Renal pelvis (tissue), 4 donors: ENCODE results near the gene DZIP3. TPM values are rescaled to one million over a fixed set of nuclear protein-coding genes. Genes with fewer than 3 reads are reported as not detected.
A peak's percentile ranks its signal among the peaks of the same experiment; 100 is the strongest.
"Not testable (repeated sequence)": the region's sequence is repeated elsewhere in the genome, so short reads cannot be mapped to it uniquely, and the experiment has no call there.

Experiments
- DNase-seq: peaks from one replicate; pipeline ENCODE4 v3.0.0-alpha.2; 2013
- polyA plus RNA-seq, 3 donors: library from polyadenylated mRNA; unstranded; fragments of 120-200 nt; gene quantifications; one replicate each; pipeline ENCODE4 v1.2.1, GENCODE V29; 2013; ENCODE audit not compliant: insufficient read length in 3 of 3

DZIP3 gene
- polyA plus RNA-seq, 3 donors: 31.3 to 39.8 (median 35.4) TPM

GRCh38 chr3:108599677-108600409 is 10.3 kb downstream of the DZIP3 start:
- DNase-seq: no peak

DNA sequence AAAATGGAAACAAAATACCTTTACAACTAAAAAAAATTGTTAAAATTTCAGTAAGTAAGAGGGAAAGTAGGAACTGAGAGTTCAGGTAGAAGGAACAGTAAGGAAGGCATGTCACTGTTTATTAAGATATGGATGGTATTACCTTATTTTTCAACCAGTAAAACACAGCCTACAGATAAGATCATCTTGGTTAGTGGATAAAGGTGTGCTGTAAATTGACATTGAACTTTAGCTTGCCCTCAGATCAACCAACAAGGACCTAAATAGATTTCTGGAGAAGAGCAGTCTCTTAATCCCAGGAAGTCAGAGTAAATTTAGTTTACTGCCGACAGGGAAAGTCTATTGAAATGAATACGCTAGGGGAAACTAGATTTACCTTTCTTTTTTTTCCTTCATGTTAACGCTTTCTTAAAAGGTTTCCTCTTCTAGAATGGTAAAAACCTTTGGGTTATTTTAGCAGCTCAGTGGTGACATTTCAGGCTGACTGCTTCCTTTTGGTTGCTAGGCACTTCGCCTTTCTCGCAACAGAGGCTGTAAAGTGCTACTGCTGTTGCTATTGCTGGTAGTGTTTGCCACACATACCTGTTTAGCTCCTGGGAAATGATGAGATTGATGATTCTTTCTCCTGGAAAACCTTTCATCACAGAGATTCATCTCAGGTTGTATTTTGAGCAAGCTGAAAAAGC is 12.9 kb downstream of the DZIP3 start:
- no peak for DNase-seq

DNA sequence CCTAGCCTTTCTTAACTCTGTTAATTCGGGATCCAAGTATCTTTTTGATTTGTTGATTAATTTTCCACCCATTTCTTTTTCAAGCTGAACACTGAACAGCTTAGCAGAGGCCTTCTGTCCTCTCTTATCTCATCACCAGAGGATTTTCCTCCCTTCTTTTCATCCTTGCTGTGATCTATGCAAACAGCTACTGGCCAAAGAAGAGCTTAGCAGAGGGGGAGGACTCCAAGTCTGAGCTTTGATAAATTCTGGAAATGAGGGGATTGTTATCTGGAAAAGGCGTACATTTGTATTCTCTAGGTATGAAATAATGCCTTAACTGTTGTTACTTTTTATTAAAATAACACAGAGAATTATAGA is 13.4 kb downstream of the DZIP3 start:
- DNase-seq: no peak

DNA sequence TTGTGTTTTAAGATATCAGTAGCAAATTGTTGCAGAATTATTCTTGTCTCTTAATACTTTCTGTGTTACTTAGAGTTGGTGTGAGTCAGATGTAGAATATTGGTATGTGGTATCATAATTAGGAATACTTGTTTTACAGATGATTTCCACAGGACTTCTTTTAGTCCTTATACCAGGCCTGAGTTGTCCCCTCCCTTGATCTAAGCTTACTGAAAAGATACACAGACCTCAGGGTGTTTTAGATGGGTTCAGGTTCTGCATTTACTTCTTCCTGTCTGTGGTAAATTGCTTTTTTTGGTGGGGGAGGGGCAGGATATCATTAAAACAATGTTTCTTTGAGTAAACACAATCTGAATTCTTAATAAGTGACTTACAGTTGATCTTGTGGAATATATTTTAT is 14.2 kb downstream of the DZIP3 start:
- DNase-seq: no peak

DNA sequence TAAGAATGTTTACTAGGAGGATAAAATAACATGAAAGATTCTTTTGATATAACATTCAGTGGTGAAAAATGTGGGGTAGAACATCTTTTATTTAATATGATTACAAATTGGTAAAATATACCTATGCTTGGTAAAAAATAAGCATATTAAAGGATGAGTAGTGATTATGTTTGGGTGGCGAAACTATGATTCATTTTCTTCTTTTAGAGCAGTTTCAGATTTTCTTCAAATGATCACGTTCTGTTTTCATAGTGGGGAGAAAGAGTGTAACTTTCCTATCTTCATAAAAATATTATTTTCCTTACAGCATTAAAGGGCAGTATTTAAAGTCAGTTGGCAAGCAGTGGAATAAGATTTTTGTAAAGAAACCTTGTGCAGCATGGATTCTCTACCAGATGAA is 15.5 kb downstream of the DZIP3 start:
- no peak for DNase-seq

DNA sequence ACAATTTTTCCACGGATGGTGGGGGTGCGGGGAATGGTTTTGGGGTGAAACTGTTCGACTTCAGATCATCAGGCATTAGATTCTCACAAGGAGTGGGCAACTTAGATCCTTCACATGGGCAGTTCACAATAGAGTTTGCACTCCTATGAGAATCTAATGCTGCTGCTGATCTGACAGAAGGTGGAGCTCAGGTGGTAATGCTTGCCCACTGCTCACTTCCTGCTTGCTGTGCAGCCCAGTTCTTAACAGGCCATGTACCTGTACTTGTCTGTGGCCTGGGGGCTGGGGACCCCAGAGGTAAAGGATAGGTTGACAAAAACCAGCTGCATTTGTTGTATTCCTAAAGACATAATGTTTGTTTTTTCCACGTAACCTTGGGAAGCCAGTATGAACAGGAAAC is 16.0 kb downstream of the DZIP3 start:
- no peak for DNase-seq

DNA sequence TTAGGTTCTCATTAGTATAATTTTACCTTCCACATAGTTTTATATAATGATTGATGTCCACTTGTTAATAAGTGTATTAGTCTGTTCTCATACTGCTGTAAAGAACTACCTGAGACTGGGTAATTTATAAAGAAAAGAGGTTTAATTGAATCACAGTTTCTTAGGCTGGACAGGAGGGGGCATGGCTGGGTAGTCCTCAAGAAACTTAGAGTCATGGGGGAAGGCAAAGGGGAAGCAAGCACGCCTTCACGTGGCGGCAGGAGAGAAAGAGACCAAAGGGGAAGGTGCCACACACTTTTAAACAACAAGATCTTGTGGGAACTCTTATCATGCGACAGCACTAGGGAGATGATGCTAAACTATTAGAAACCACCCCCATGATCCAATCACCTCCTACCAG is 19.2 kb downstream of the DZIP3 start:
- DNase-seq: no peak

GRCh38 chr3:108610651-108611050 is 21.1 kb downstream of the DZIP3 start:
- no peak for DNase-seq

DNA sequence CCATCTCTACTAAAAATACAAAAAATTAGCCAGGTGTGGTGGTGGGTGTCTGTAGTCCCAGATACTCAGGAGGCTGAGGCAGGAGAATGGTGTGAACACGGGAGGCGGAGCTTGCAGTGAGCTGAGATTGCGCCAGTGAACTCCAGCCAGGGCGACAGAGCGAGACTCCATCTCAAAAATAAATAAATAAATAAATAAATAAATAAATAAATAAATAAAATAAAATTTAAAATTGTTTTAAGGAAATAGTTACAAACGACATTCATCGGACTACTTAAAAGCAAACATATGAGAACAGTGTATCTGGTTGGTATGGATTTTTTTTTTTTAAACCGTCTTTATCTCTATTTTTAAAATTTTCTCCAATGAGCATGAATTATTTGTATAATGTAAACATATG is 26.6 kb downstream of the DZIP3 start:
- not testable (repeated sequence) for DNase-seq

- DNase-seq: no peak
These were observed 30.7 kb downstream of the DZIP3 start for GRCh38 chr3:108620250-108620649.

DNA sequence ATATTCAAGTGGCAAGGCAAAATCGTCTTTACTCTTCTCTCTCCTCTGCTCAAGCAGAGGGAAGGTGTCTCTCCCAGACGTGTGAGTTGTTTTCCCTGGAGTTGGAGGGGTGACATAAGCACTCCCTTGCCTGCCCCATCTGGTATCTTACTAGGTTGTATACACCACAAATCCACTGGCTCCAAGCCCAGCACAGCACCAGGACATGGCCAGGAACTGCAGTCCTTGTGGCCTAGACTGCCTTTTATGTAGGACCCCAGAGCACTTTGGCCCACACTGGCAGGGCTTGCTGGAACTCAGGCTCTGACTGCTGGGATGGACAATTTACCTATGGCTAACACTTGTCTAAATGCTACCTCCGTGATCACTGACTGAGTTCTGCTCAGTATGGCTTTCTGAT is 34.0 kb downstream of the DZIP3 start:
- no peak for DNase-seq

- DNase-seq: no peak
These were observed 40.5 kb downstream of the DZIP3 start for GRCh38 chr3:108629974-108630373.

- no peak for DNase-seq
These were observed 53.0 kb downstream of the DZIP3 start for GRCh38 chr3:108642526-108642925.

- DNase-seq: no peak
These were observed 55.8 kb downstream of the DZIP3 start for GRCh38 chr3:108645364-108645763.

GRCh38 chr3:108655664-108656063 is 66.1 kb downstream of the DZIP3 start:
- DNase-seq: not testable (repeated sequence)

DNA sequence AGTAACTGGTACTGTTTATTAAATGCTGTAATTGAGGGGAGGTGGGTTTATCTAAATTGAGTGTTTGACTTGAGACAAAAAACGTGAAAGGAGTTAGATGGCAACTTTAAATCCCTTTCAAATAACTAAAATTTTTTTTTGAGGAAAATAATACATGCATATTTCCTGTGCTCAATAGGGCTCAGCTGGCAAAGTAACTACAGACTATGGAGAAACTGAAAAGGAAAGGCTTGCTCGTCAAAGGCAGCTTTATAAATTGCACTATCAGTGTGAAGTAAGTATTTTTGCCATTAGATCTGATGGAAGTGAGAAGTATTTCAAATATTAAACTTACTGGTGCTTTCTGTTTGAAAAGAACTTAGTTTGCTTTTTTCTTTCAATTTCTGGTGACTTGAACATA is 72.2 kb downstream of the DZIP3 start:
- DNase-seq: no peak

GRCh38 chr3:108662142-108662738 is 72.7 kb downstream of the DZIP3 start:
- peak; percentile 65 for DNase-seq

DNA sequence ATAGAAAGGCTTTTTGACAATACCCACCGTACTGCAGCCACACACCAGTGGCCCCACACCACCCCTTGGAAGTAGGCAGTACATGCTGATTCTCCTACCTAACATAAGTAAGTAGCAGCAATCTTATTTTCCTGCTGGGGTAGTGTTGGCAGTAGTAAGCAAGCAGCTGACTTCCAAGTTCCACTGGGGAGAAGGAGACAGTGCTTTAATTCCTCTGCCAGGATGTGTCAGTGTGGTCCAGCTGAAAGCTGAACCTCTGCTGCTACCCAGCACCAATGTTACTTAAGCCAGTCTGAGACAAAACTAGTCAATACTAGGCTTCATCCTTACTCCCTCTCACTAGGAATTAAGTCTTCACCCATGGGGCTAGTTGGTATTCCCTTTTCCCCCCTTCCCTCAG is 74.7 kb downstream of the DZIP3 start:
- no peak for DNase-seq

DNA sequence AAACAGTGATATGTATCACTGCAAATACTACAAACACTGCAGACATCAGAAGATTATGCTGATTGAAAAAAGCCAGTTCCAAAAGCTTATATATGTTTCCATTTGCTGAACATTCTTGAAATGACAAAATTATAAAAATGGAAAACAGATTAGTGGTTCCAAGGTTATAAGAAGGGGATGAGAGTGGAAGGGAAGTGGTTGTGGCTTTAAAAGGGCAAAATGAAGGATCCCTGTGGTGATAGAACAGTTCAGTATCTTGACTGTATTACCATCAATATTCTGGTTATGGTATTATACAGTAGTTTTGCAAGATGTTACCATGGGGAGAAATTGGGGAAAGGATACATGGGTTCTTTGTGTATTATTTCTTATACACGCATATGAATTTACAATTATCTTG is 77.8 kb downstream of the DZIP3 start:
- no peak for DNase-seq

- DNase-seq: no peak
These were observed 79.7 kb downstream of the DZIP3 start for GRCh38 chr3:108669208-108669607.

- DNase-seq: no peak
These were observed 83.2 kb downstream of the DZIP3 start for GRCh38 chr3:108672701-108673100.

- DNase-seq: no peak
These were observed 84.6 kb downstream of the DZIP3 start for GRCh38 chr3:108673988-108674661.

DNA sequence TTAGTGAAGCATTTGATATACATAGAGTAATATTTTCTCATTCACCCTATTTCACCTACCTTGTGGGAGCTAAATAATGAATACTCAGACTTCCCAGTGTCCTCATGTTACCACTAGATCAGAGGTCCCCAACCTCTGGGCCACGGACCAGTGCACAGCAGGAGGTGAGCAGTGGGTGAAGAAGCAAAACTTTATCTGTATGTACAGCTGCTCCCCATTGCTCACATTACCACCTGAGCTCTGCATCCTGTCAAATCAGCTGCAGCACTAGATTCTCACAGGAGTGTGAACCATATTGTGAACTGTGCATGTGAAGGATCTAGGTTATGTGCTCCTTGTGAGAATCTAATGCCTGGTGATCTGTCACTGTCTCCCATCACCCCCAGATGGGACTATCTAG is 88.3 kb downstream of the DZIP3 start:
- no peak for DNase-seq
